ENCODE results near the gene KLHDC8B.

DNA sequence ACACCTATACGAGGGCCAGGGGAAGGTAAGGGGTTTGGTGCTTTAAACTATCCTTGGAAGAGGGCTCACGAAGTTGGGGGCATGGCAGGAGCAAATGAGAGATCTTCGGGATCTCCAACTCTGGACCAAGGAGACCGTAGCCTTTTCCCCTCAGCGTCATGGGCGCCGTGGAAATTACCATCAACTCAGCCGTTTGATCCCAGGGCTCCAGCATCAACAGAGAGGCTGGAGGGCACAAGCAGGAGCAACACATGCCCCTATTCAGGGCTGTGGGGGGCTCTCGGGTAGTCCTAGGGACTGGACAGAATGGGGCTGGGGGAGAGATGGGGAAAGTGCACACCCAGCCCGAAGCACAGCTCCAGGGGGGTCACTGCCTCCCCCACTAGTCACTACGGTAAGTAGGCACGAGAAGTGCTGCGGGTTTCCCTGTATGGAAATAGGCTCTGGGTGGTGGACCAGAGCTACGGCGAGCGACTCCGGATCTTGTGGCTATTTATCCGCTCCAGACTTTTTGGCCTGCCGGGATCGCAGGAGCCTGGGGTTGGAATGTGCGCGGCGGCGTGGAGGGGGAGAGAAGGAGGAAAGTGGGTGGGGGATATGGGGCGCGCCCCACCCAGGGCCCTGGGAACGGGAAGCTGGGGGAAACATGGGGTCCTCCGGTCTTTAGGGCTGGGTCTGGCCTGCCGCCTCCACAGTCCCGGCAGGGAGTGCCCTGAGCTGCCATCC is 38.0 kb upstream of the KLHDC8B start:
- TF ChIP-seq CTCF (IDR thresholded peaks at IDR 0.05; ENCODE audit: low read length): no peak
- TF ChIP-seq EZH2 (IDR thresholded peaks at IDR 0.05; ENCODE audit: borderline replicate concordance, low read length): no peak
